ENCODE data around the gene RSBN1L.
"Not testable (repeated sequence)": the region's sequence is repeated elsewhere in the genome, so short reads cannot be mapped to it uniquely, and the experiment has no call there.

DNA sequence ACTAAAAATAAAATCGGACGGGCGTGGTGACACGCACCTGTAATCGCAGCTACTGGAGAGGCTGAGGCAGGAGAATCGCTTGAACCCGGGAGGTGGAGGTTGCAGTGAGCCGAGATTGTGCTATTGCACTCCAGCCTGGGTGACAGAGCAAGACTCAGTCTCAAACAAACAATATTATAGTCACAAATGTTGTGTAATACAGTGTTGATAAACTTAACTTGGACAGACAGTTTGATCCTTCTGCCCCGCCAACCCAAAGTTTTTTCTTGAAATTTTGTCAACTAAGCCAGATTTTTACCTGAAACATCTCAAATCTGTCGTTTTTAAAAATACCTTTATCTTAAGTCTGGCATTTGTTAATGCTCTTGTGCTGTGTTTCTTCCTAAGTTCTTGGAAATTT, 88.2 kb downstream of the RSBN1L start:
- TF ChIP-seq SIN3A (IDR thresholded peaks at IDR 0.05; ENCODE audit: low read depth); CEBPB (IDR thresholded peaks at IDR 0.05; ENCODE audit: low read depth); EZH2phosphoT487 (IDR thresholded peaks at IDR 0.05; ENCODE audit: borderline replicate concordance); POLR2A (IDR thresholded peaks at IDR 0.05; ENCODE audit: borderline replicate concordance, extremely low read depth, insufficient read depth, insufficient read length); EZH2 (IDR thresholded peaks at IDR 0.05): not testable (repeated sequence)
- TF ChIP-seq, protein P1, sequence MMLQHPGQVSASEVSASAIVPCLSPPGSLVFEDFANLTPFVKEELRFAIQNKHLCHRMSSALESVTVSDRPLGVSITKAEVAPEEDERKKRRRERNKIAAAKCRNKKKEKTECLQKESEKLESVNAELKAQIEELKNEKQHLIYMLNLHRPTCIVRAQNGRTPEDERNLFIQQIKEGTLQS (IDR thresholded peaks at IDR 0.05) = not testable (repeated sequence)
- TF ChIP-seq, protein P2, sequence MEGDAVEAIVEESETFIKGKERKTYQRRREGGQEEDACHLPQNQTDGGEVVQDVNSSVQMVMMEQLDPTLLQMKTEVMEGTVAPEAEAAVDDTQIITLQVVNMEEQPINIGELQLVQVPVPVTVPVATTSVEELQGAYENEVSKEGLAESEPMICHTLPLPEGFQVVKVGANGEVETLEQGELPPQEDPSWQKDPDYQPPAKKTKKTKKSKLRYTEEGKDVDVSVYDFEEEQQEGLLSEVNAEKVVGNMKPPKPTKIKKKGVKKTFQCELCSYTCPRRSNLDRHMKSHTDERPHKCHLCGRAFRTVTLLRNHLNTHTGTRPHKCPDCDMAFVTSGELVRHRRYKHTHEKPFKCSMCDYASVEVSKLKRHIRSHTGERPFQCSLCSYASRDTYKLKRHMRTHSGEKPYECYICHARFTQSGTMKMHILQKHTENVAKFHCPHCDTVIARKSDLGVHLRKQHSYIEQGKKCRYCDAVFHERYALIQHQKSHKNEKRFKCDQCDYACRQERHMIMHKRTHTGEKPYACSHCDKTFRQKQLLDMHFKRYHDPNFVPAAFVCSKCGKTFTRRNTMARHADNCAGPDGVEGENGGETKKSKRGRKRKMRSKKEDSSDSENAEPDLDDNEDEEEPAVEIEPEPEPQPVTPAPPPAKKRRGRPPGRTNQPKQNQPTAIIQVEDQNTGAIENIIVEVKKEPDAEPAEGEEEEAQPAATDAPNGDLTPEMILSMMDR (IDR thresholded peaks at IDR 0.05 in 2 of 3, conservative IDR thresholded peaks at IDR 0.05 in 1 of 3; ENCODE audit: borderline replicate concordance in 1 of 3, insufficient read depth in 1 of 3, low read depth in 2 of 3, low read length in 2 of 3) = not testable (repeated sequence)
- TF ChIP-seq, protein P3, sequence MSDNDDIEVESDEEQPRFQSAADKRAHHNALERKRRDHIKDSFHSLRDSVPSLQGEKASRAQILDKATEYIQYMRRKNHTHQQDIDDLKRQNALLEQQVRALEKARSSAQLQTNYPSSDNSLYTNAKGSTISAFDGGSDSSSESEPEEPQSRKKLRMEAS (IDR thresholded peaks at IDR 0.05) = not testable (repeated sequence)
- TF ChIP-seq, protein P4, sequence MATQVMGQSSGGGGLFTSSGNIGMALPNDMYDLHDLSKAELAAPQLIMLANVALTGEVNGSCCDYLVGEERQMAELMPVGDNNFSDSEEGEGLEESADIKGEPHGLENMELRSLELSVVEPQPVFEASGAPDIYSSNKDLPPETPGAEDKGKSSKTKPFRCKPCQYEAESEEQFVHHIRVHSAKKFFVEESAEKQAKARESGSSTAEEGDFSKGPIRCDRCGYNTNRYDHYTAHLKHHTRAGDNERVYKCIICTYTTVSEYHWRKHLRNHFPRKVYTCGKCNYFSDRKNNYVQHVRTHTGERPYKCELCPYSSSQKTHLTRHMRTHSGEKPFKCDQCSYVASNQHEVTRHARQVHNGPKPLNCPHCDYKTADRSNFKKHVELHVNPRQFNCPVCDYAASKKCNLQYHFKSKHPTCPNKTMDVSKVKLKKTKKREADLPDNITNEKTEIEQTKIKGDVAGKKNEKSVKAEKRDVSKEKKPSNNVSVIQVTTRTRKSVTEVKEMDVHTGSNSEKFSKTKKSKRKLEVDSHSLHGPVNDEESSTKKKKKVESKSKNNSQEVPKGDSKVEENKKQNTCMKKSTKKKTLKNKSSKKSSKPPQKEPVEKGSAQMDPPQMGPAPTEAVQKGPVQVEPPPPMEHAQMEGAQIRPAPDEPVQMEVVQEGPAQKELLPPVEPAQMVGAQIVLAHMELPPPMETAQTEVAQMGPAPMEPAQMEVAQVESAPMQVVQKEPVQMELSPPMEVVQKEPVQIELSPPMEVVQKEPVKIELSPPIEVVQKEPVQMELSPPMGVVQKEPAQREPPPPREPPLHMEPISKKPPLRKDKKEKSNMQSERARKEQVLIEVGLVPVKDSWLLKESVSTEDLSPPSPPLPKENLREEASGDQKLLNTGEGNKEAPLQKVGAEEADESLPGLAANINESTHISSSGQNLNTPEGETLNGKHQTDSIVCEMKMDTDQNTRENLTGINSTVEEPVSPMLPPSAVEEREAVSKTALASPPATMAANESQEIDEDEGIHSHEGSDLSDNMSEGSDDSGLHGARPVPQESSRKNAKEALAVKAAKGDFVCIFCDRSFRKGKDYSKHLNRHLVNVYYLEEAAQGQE (IDR thresholded peaks at IDR 0.05; ENCODE audit: low read depth) = not testable (repeated sequence)

Measured in HCT116 (cell line).